Measurements from ENCODE around the gene DPYSL3. TPM values are rescaled to one million over a fixed set of nuclear protein-coding genes. Genes with fewer than 3 reads are reported as not detected.

The DPYSL3 gene
- polyA plus RNA-seq, 1 of the 3 experiments (the other 2 are of a cell fraction), result 123 TPM

DNA sequence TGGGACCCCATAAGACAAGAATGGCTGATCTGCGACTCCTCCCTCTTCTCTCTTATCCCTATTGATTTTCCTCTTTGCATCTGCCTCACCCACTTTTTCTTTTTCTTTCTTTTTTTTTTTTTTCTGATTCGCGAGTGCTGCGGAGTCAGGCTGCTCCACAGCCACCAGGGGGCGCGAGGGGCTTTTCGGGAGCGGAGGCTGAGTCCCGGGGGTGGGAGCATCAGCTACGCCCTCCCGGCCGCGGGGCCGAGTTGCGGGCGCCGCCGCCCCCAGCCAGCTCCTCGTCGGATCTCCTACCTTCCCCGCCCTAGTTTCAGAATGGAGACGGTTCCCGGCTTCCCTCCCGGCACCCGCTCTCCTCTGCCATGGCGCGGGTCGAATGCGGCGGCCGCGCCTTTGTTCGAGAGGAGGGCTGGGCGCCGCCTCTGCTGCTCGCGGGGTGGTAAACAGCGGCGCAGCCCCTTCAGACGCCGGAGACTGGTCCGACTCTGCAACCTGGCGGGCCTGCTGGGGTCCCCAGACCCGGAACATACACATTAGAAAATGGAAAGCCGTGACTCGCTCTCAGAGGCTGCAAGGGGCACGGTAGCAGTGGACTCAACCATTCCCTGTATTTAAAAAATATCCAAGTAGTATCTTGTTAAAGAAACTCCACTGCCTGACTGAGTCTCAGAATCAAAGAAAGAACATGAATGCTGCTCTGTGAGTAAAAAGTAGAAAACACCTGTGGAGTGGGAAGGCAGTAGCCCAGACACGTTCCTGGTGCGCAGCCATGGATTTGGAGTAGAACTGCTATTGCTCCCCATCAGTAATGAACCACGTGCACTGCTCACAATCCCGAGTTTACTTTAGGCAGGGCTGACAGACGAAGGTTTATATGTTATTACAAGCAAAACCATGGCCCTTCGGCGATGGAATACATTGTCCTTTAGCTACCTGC is 55.7 kb downstream of the DPYSL3 start (continued):
- TF ChIP-seq, protein P1, sequence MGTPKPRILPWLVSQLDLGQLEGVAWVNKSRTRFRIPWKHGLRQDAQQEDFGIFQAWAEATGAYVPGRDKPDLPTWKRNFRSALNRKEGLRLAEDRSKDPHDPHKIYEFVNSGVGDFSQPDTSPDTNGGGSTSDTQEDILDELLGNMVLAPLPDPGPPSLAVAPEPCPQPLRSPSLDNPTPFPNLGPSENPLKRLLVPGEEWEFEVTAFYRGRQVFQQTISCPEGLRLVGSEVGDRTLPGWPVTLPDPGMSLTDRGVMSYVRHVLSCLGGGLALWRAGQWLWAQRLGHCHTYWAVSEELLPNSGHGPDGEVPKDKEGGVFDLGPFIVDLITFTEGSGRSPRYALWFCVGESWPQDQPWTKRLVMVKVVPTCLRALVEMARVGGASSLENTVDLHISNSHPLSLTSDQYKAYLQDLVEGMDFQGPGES (IDR thresholded peaks at IDR 0.05; ENCODE audit: low read depth, low read length), result no peak
- TF ChIP-seq GATA2 (CRISPR knock-in tag; IDR thresholded peaks at IDR 0.05) (no peak), RFX5 (IDR thresholded peaks at IDR 0.05; ENCODE audit: low read length) (no peak), TEAD4 (IDR thresholded peaks at IDR 0.05; ENCODE audit: borderline replicate concordance, insufficient read depth) (no peak), REST (IDR thresholded peaks at IDR 0.05; ENCODE audit: low read depth, low read length) (no peak), YY1 (IDR thresholded peaks at IDR 0.05; ENCODE audit: low read depth) (peak; percentile 54; the same call in 1 of the 2 replicates)
- TF ChIP-seq, protein P2, sequence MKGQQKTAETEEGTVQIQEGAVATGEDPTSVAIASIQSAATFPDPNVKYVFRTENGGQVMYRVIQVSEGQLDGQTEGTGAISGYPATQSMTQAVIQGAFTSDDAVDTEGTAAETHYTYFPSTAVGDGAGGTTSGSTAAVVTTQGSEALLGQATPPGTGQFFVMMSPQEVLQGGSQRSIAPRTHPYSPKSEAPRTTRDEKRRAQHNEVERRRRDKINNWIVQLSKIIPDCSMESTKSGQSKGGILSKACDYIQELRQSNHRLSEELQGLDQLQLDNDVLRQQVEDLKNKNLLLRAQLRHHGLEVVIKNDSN (IDR thresholded peaks at IDR 0.05; ENCODE audit: borderline replicate concordance, low read depth), result no peak

- no peaks in the 10 kb centered on the region for H3K27me3 ChIP-seq (ENCODE audit: insufficient read depth)
- peak overlapping the region; percentile 94 for H3K4me2 ChIP-seq
- POLR2A ChIA-PET, result no interaction called here
- H3K79me2 ChIP-seq (ENCODE audit: insufficient read depth), result peaks cover 69% of the 10 kb centered on the region
- no peaks in the 10 kb centered on the region for H3K9me3 ChIP-seq
- DNase-seq, result peak; percentile 20
- peak overlapping the region; percentile 93 for H3K9ac ChIP-seq
- peaks cover 44% of the 10 kb centered on the region for H4K20me1 ChIP-seq (ENCODE audit: insufficient read depth)
- H3K4me1 ChIP-seq (ENCODE audit: control insufficient read depth in 1 of 2, insufficient read depth in 2 of 2, low read depth in 1 of 2, low read length in 1 of 2), result peaks cover 28 to 32% of the 10 kb centered on the region in 2 experiments
- H3K9me2 ChIP-seq, result no peaks in the 10 kb centered on the region
- H3K27ac ChIP-seq (ENCODE audit: low read depth in 2 of 2, low read length in 1 of 2), result peak overlapping the region in 1 of 2 experiments; percentile 31; a peak in 1 of 4 replicates
- WGBS (ENCODE audit: low lambda C conversion rate), result 44% methylated on average over 25 of the region's 25 CpGs
- no peak for TF ChIP-seq ZBTB33 (IDR thresholded peaks at IDR 0.05; ENCODE audit: borderline replicate concordance, low read depth)
- TF ChIP-seq TCF12 (IDR thresholded peaks at IDR 0.05), result no peak
- TF ChIP-seq, protein P3, sequence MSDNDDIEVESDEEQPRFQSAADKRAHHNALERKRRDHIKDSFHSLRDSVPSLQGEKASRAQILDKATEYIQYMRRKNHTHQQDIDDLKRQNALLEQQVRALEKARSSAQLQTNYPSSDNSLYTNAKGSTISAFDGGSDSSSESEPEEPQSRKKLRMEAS (IDR thresholded peaks at IDR 0.05; ENCODE audit: low read depth), result 0 out of 2 replicates have a peak, but pooled peaks have one; percentile 0
- TF ChIP-seq TEAD4 (IDR thresholded peaks at IDR 0.05; ENCODE audit: borderline replicate concordance, insufficient read depth), result no peak
- TF ChIP-seq RFX5 (IDR thresholded peaks at IDR 0.05; ENCODE audit: low read length), result no peak
- peaks cover 20% of the 10 kb centered on the region for H3F3A ChIP-seq (replicated peaks; ENCODE audit: insufficient read depth)
- CTCF ChIA-PET, result interaction anchor here (0.6 to 8.8 kb wide), 12 partner anchors 12 to 919 kb away, joined by 3 to 118 read pairs (median 4); no protein-coding TSS in a partner anchor
- H3K36me3 ChIP-seq (replicated peaks in 1 of 2; ENCODE audit: control insufficient read depth in 1 of 2, insufficient read depth in 2 of 2, low read length in 1 of 2), result peaks cover 0 to 5% of the 10 kb centered on the region in 2 experiments
- no peak overlapping the region for H2AFZ ChIP-seq (ENCODE audit: low read depth)
- peak overlapping the region; percentile 85 to 87 for H3K4me3 ChIP-seq (ENCODE audit: low read depth in 2 of 2, low read length in 1 of 2)
Measured at GRCh38 chr5:147452165-147452811, 57.6 kb downstream of the DPYSL3 start.

Measured in SK-N-SH (cell line).